SU-DHL-6 (cell line): Measurements from ENCODE around the gene ADAMTS10.
A peak's percentile ranks its signal among the peaks of the same experiment; 100 is the strongest.

Experiments used
- H2AFZ ChIP-seq: fragments of 200-600 bp; sonication (generic); 2 replicates; pipeline ENCODE4 v1.6.1; 2014; ENCODE audit warnings: low read depth, mild to moderate bottlenecking, moderate library complexity, mixed read lengths, antibody characterized with exemption, low read length; ENCODE audit not compliant: severe bottlenecking
- H3F3A ChIP-seq: fragments of 200-600 bp; shearing (Covaris generic); 2 replicates; pipeline ENCODE4 v1.6.0; 2016; ENCODE audit warnings: antibody characterized with exemption, mild to moderate bottlenecking; ENCODE audit not compliant: insufficient read depth
- H3K27ac ChIP-seq: fragments of 200-600 bp; sonication (generic); 2 replicates; pipeline ENCODE4 v1.5.1; 2016; ENCODE audit warnings: low read depth, mild to moderate bottlenecking, low read length, moderate library complexity, mixed read lengths
- H3K27me3 ChIP-seq: fragments of 200-600 bp; sonication (generic), shearing (Covaris generic); 2 replicates; pipeline ENCODE4 v1.6.0; 2014; ENCODE audit warnings: mild to moderate bottlenecking, low read length
- H3K36me3 ChIP-seq: fragments of 200-600 bp; sonication (generic); 2 replicates; pipeline ENCODE4 v1.6.1; 2014; ENCODE audit warnings: mild to moderate bottlenecking, low read length, mixed read lengths
- H3K4me2 ChIP-seq: fragments of 300-600, 200-600 bp; shearing (Covaris generic), sonication (generic); 2 replicates; pipeline ENCODE4 v1.6.0; 2014; ENCODE audit warnings: low read length, low read depth, mild to moderate bottlenecking; ENCODE audit not compliant: poor library complexity, severe bottlenecking
- H3K4me3 ChIP-seq: fragments of 200-600 bp; sonication (generic); 2 replicates; pipeline ENCODE4 v1.5.1; 2014; ENCODE audit warnings: antibody characterized with exemption, low read length, mild to moderate bottlenecking, mixed read lengths; ENCODE audit not compliant: insufficient read depth, poor library complexity, severe bottlenecking
- H3K79me2 ChIP-seq: fragments of 200-600 bp; sonication (generic); 2 replicates; pipeline ENCODE4 v1.6.1; 2014; ENCODE audit warnings: mild to moderate bottlenecking, low read length, moderate library complexity; ENCODE audit not compliant: insufficient read depth
- H3K9ac ChIP-seq: fragments of 200-600 bp; sonication (generic); 2 replicates; pipeline ENCODE4 v1.7.0; 2014; ENCODE audit warnings: mild to moderate bottlenecking, low read length
- H3K9me2 ChIP-seq: fragments of 200-600 bp; sonication (generic); replicated peaks from 2 replicates; pipeline ENCODE4 v1.6.1; 2014; ENCODE audit warnings: low read length; ENCODE audit not compliant: insufficient read depth
- H3K9me3 ChIP-seq: fragments of 200-600 bp; sonication (generic); 2 replicates; pipeline ENCODE4 v1.6.1; 2014; ENCODE audit warnings: low read length, mixed read lengths; ENCODE audit not compliant: insufficient read depth
- H4K20me1 ChIP-seq: fragments of 200-600 bp; sonication (generic); 2 replicates; pipeline ENCODE4 v1.6.1; 2014; ENCODE audit warnings: low read depth, mild to moderate bottlenecking, antibody characterized with exemption, low read length, moderate library complexity, mixed read lengths
- CTCF ChIP-seq: fragments of 200-600 bp; sonication (generic); IDR thresholded peaks from one replicate; pipeline ENCODE4 v1.5.1; 2017; ENCODE audit warnings: antibody characterized with exemption, mild to moderate bottlenecking, low read length, moderate library complexity; ENCODE audit not compliant: insufficient read depth, poor library complexity, severe bottlenecking
- EZH2phosphoT487 ChIP-seq: fragments of 200-600 bp; sonication (generic), shearing (Covaris generic); conservative IDR thresholded peaks from 2 replicates; pipeline ENCODE4 v1.6.1; 2018; ENCODE audit warnings: mild to moderate bottlenecking, antibody characterized with exemption, low read length, moderate library complexity, mixed read lengths

The ADAMTS10 gene

DNA sequence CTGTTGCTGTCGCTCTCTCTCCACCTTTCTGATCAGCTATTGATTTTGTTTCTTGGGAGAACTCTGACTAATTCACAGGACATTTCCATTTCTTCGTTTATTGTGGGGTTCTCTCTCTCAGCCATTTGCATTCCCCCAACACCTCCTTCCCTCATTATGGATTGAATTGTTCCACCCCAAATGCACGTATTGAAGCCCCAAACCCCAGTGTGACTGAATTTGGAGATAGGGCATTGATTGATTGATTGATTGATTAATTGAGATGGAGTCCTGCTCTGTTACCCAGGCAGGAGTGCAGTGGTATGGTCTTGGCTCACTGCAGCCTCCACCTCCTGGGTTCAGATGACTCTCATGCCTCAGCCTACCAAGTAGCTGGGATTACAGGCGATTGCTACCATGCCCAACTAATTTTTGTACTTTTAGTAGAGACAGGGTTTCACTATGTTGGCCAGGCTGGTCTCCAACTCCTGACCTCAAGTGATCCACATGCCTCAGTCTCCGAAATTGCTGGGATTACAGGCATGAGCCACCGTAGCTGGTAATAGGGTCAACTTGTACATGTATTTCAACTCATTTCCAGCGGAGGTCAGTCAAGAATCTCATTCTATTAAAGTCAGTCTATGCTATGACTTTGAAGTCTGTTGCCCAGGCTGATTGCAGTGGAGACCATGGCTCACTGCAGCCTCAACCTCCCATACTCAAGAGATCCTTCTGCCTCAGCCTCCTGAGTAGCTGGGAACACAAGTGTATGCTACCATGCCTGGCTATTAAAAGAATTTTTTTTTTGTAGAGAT lies 33.5 kb upstream of the ADAMTS10 start:
- no peaks in the 10 kb centered on the region for H3K27me3 ChIP-seq

DNA sequence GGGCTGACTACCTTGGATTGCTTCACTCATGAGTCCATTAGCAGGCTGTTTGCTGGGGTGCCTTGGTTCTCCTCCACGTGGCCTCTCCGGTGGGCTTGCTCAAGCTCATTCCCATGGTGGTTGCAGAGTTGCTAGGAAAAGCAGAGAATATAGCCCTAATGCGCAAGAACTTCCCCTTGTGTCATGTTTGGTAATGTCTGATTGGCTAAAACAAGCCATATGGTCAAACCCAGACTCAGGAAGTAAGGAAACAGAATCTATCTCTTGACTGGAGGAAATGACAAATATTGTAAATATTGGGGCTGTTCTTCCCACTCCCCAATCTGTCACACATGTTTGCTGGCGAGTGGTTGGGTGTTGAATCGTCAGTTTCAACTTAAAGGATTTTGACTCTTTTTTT lies 32.0 kb upstream of the ADAMTS10 start:
- TF ChIP-seq EZH2phosphoT487 (no peak), CTCF (no peak)
- Histone ChIP-seq H3F3A (no peaks in the 10 kb centered on the region), H3K4me3 (no peak overlapping the region), H3K9me3 (no peaks in the 10 kb centered on the region), H3K27ac (no peak overlapping the region), H3K36me3 (no peaks in the 10 kb centered on the region), H3K27me3 (no peaks in the 10 kb centered on the region), H3K4me2 (no peak overlapping the region), H3K9me2 (no peaks in the 10 kb centered on the region), H3K9ac (no peak overlapping the region), H2AFZ (no peak overlapping the region), H3K79me2 (no peaks in the 10 kb centered on the region), H4K20me1 (no peaks in the 10 kb centered on the region)

More for the DNA sequence above, 33.5 kb upstream of the ADAMTS10 start:
- no peaks in the 10 kb centered on the region for H3K36me3 ChIP-seq
- H3K4me3 ChIP-seq, result no peak overlapping the region
- no peaks in the 10 kb centered on the region for H3K79me2 ChIP-seq
- H3F3A ChIP-seq, result no peaks in the 10 kb centered on the region
- H3K9ac ChIP-seq, result no peak overlapping the region
- H3K4me2 ChIP-seq, result no peak overlapping the region
- H4K20me1 ChIP-seq, result no peaks in the 10 kb centered on the region
- no peak for TF ChIP-seq CTCF
- no peak for TF ChIP-seq EZH2phosphoT487
- H2AFZ ChIP-seq, result no peak overlapping the region
- no peaks in the 10 kb centered on the region for H3K9me2 ChIP-seq
- H3K9me3 ChIP-seq, result no peaks in the 10 kb centered on the region
- H3K27ac ChIP-seq, result no peak overlapping the region

DNA sequence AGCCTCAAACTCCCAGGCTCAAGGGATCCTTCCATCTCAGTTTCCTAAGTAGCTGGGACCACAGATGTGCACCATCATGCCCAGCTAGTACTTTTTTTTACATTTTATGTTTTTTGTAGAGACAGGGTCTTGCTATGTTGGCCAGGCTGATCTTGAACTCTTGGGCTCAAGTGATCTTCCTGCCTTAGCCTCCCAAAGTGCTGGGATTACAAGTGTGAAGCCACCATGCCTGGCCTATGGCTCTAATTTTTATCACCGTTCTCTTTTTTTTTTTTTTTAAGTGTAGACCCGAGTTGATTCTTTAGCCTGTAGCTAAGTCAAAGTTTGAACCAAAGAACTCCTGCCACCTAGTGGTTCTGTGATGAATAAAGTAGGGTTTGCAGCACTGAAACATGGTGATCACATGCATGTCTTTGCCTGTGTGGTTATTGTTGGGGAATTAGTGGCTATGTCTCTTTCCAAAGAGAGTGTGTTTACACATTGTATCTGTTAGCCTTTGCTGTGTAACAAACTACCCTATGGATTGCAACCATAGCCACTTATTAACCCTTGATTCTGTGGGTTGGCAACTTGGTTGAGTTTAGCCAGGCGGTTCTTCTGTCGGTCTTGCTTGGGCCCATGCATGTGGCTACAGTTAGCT lies 31.5 kb upstream of the ADAMTS10 start:
- Histone ChIP-seq H3K4me3 (no peak overlapping the region), H2AFZ (no peak overlapping the region), H3K9ac (no peak overlapping the region), H3K36me3 (no peaks in the 10 kb centered on the region), H3K27ac (no peak overlapping the region), H3K9me2 (no peaks in the 10 kb centered on the region), H3K79me2 (no peaks in the 10 kb centered on the region), H3K27me3 (no peaks in the 10 kb centered on the region), H4K20me1 (no peaks in the 10 kb centered on the region), H3F3A (no peaks in the 10 kb centered on the region), H3K4me2 (no peak overlapping the region), H3K9me3 (no peaks in the 10 kb centered on the region)
- TF ChIP-seq EZH2phosphoT487 (no peak), CTCF (peak; percentile 49)
